Fibroblast of pulmonary artery (primary cell): Measurements from ENCODE around the gene DRD2.
A peak's percentile ranks its signal among the peaks of the same experiment; 100 is the strongest.

Experiments
- DNase-seq: peaks from one replicate; pipeline ENCODE4 v3.0.0-alpha.2; 2010; ENCODE audit warnings: low read depth
- H3K4me3 ChIP-seq: replicated peaks from 2 replicates; pipeline ENCODE4 v1.5.1; 2011; ENCODE audit warnings: low read depth, mild to moderate bottlenecking, control low read depth, low read length, moderate library complexity
- CTCF ChIP-seq: IDR thresholded peaks from 2 replicates; pipeline ENCODE4 v1.5.1; 2011; ENCODE audit warnings: mild to moderate bottlenecking, control low read depth, low read length, inconsistent platforms; ENCODE audit errors: missing control alignments

Gene DRD2

GRCh38 chr11:113377681-113378412 is 97.4 kb downstream of the DRD2 start:
- H3K4me3 ChIP-seq = no peak overlapping the region
- no peak for TF ChIP-seq CTCF
- DNase-seq = peak; percentile 33

- H3K4me3 ChIP-seq = no peak overlapping the region
- DNase-seq = peak; percentile 72
- TF ChIP-seq CTCF = no peak
Measured at GRCh38 chr11:113376156-113376555, 99.0 kb downstream of the DRD2 start.

DNA sequence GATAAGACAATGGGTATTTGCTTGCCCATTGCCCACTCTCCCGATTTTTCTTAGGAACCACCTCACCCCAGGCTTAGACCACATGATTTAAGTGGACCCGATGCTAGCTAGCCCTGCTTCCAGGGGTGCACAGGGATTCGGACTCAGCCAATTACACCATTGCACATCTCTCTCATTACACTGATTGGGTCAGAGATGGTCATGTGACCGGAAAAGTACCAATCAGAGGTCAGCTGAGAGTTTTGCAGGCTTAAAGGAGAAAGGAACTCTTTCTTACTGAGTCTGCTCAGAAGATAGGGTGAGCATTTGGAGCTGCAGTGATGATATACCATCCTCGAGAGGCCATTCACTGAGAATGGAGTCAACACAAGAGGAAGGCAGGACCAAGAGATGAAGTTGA is 99.8 kb downstream of the DRD2 start:
- H3K4me3 ChIP-seq = no peak overlapping the region
- DNase-seq = no peak
- no peak for TF ChIP-seq CTCF

- no peak for TF ChIP-seq CTCF
- no peak overlapping the region for H3K4me3 ChIP-seq
- peak; percentile 23 for DNase-seq
Measured at GRCh38 chr11:113373981-113374560, 101.1 kb downstream of the DRD2 start.

- TF ChIP-seq CTCF = no peak
- DNase-seq = peak; percentile 50
- H3K4me3 ChIP-seq = no peak overlapping the region
Measured at GRCh38 chr11:113373306-113373705, 101.9 kb downstream of the DRD2 start.

DNA sequence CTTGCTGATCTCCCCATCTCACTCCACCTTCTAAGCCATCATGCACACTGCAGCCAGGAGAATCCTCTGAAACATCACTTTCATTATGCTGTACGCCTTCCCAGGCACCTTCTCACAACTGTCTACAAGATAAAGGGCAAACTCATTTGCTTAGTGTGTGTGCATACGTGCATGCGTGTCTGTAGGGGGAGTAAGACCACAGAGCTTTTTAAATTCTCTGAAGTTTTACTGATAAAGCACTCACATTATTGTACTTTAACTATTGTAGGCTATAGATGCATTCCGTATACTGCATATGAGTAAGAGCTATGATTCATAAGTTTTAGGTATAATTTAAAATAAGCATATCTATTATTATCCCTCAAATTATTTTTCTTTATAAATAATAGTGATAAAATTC is 102.9 kb downstream of the DRD2 start:
- DNase-seq = no peak
- peak; percentile 26 for TF ChIP-seq CTCF
- no peak overlapping the region for H3K4me3 ChIP-seq

DNA sequence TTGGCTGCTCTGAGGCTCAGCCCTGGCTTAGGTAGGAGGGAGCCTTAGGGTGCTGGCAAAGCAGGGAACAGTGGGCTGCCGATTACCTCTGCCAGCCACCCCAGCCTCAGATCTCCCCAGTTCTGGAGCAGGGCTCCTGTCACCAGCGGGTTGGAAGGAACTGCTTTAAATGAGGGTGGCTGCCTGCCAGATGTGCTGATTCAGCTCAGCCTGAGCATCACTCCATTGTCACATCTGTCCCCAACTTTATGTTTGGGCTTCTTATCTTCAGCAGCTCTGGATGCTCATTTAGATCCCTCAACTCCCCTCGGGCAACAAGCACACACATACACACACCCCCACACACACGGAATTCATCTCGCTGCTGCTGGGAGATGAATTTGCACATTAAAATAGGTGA is 104.6 kb downstream of the DRD2 start:
- no peak for DNase-seq
- no peak for TF ChIP-seq CTCF
- no peak overlapping the region for H3K4me3 ChIP-seq
